HG03064 (cell line): ENCODE measurements around the gene KCP.

Source experiments
- ATAC-seq: cut with Tn5 transposase; IDR thresholded peaks from one replicate; pipeline ENCODE4 v1.9.1; 2021; ENCODE audit warnings: low read depth; ENCODE audit not compliant: unreplicated experiment

KCP gene

GRCh38 chr7:128908750-128909624, 1.5 kb downstream of the KCP start:
- no peak for ATAC-seq

GRCh38 chr7:128906766-128907559, 3.5 kb downstream of the KCP start:
- ATAC-seq, result no peak

GRCh38 chr7:128906001-128906765, 4.3 kb downstream of the KCP start:
- ATAC-seq, result no peak

GRCh38 chr7:128904381-128905197, 5.9 kb downstream of the KCP start:
- no peak for ATAC-seq

- ATAC-seq, result no peak
Observed at GRCh38 chr7:128903621-128904361, 6.7 kb downstream of the KCP start.

GRCh38 chr7:128902761-128903585, 7.5 kb downstream of the KCP start:
- no peak for ATAC-seq

GRCh38 chr7:128900237-128900636, 10.3 kb downstream of the KCP start:
- ATAC-seq, result no peak

GRCh38 chr7:128899392-128899791, 11.1 kb downstream of the KCP start:
- no peak for ATAC-seq

- ATAC-seq, result no peak
Observed at GRCh38 chr7:128895320-128895719, 15.2 kb downstream of the KCP start.

- no peak for ATAC-seq
Observed at GRCh38 chr7:128894101-128894440, 16.4 kb downstream of the KCP start.

GRCh38 chr7:128893251-128894100, 17.0 kb downstream of the KCP start:
- ATAC-seq, result no peak

GRCh38 chr7:128892521-128893250, 17.8 kb downstream of the KCP start:
- ATAC-seq, result no peak

- ATAC-seq, result no peak
Observed at GRCh38 chr7:128891942-128892269, 18.6 kb downstream of the KCP start.

- no peak for ATAC-seq
Observed at GRCh38 chr7:128891110-128891941, 19.2 kb downstream of the KCP start.

- no peak for ATAC-seq
Observed at GRCh38 chr7:128890306-128891109, 20.0 kb downstream of the KCP start.

- no peak for ATAC-seq
Observed at GRCh38 chr7:128889121-128889520, 21.4 kb downstream of the KCP start.
